Iris pigment epithelial cell (primary cell): Measurements from ENCODE around the gene MIA.
"Not testable (repeated sequence)": the region's sequence is repeated elsewhere in the genome, so short reads cannot be mapped to it uniquely, and the experiment has no call there.

Source experiments
- DNase-seq: peaks from one replicate; pipeline ENCODE4 v3.0.0-alpha.2; 2011; ENCODE audit warnings: low read depth

Gene MIA

GRCh38 chr19:40774916-40775631, at the start of gene MIA:
TSS of gene MIA (plus strand) at chr19:40775521. CDS start at chr19:40775543, 22 bp downstream.
- no peak for DNase-seq

GRCh38 chr19:40726279-40726678, 49.0 kb upstream of the MIA start:
- DNase-seq, result peak; percentile 27

- not testable (repeated sequence) for DNase-seq
Observed at GRCh38 chr19:40730065-40730464, 45.3 kb upstream of the MIA start.

- not testable (repeated sequence) for DNase-seq
Observed at GRCh38 chr19:40732304-40732703, 43.0 kb upstream of the MIA start.

- no peak for DNase-seq
Observed at GRCh38 chr19:40733149-40733548, 42.2 kb upstream of the MIA start.

- no peak for DNase-seq
Observed at GRCh38 chr19:40735013-40735771, 40.1 kb upstream of the MIA start.

- no peak for DNase-seq
Observed at GRCh38 chr19:40736661-40737060, 38.7 kb upstream of the MIA start.

GRCh38 chr19:40737102-40737644, 38.1 kb upstream of the MIA start:
- DNase-seq, result no peak

GRCh38 chr19:40739030-40739839, 36.1 kb upstream of the MIA start:
- DNase-seq, result no peak

GRCh38 chr19:40739871-40740703, 35.2 kb upstream of the MIA start:
- no peak for DNase-seq

- no peak for DNase-seq
Observed at GRCh38 chr19:40740747-40741146, 34.6 kb upstream of the MIA start.

- peak; percentile 16 for DNase-seq
Observed at GRCh38 chr19:40741527-40742390, 33.6 kb upstream of the MIA start.

GRCh38 chr19:40742477-40742876, 32.8 kb upstream of the MIA start:
- no peak for DNase-seq

GRCh38 chr19:40742886-40743285, 32.4 kb upstream of the MIA start:
- DNase-seq, result no peak

- DNase-seq, result no peak
Observed at GRCh38 chr19:40743926-40744325, 31.4 kb upstream of the MIA start.

GRCh38 chr19:40744554-40745401, 30.5 kb upstream of the MIA start:
- no peak for DNase-seq

- DNase-seq, result peak; percentile 75
Observed at GRCh38 chr19:40745402-40745780, 29.9 kb upstream of the MIA start.

GRCh38 chr19:40747536-40747935, 27.8 kb upstream of the MIA start:
- no peak for DNase-seq

- DNase-seq, result peak; percentile 100
Observed at GRCh38 chr19:40750058-40750873, 25.1 kb upstream of the MIA start, which contains the start of gene ACTMAP. TSS of gene ACTMAP (minus strand) at chr19:40750477. CDS start at chr19:40749803, 674 bp downstream.
